HCT116 (cell line): ENCODE results near the gene CLEC3B. TPM values are rescaled to one million over a fixed set of nuclear protein-coding genes. Genes with fewer than 3 reads are reported as not detected.

Experiments
- ATAC-seq: fragments of 200-7000 bp; cut with Tn5 transposase; 2 replicates; pipeline ENCODE4 v1.9.1; 2020; ENCODE audit warnings: mild to moderate bottlenecking, moderate library complexity
- BruUV-seq: library from RNA; stranded (reverse); fragments of 400-500 nt; replicated peaks from 2 replicates; lab custom pipeline; 2021; lab: Mats Ljungman, UMichigan
- CTCF ChIA-PET: fragments of 300-600 bp; sonication (Branson Sonifier 250); formaldehyde crosslinking; loops from one replicate; lab custom pipeline; 2021; ENCODE audit warnings: antibody characterized with exemption; lab: Charles Lee
- POLR2A ChIA-PET: fragments of 300-600, 350-600 bp; sonication (Branson Sonifier 250); formaldehyde crosslinking; loops from one replicate; lab custom pipeline; 2021; ENCODE audit warnings: antibody characterized with exemption; lab: Charles Lee
- RAD21 ChIA-PET, 2 experiments: fragments of 300-600 bp; sonication (Branson Sonifier 250); formaldehyde crosslinking; loops; one replicate each; lab custom pipeline; 2023; ENCODE audit warnings: low total read pairs in 2 of 2; ENCODE audit not compliant: uncharacterized antibody in 2 of 2, unreplicated experiment in 2 of 2, low non-redundant PET in 1 of 2; lab: Charles Lee
- DNase-seq: peaks from one replicate; pipeline ENCODE4 v3.0.0-alpha.2; 2010; ENCODE audit warnings: low read depth, low spot score
- H2AFZ ChIP-seq: fragments of 200-600 bp; shearing (Covaris generic), sonication (generic); 2 replicates; pipeline ENCODE4 v1.6.1; 2017; ENCODE audit warnings: low read depth, mixed run types, mixed read lengths, antibody characterized with exemption, low read length; ENCODE audit not compliant: poor library complexity, severe bottlenecking
- H3K27ac ChIP-seq: 2 replicates; pipeline ENCODE4 v1.5.1; 2012; ENCODE audit warnings: low read depth, low read length
- H3K27me3 ChIP-seq: fragments of 200-600 bp; sonication (generic); 2 replicates; pipeline ENCODE4 v1.6.1; 2016; ENCODE audit warnings: mixed run types, low read length, mixed read lengths; ENCODE audit not compliant: insufficient read depth
- H3K36me3 ChIP-seq, 2 experiments: fragments of 200-500 bp in 1 of 2; fragments of 200-600 bp in 1 of 2; sonication (Bioruptor generic) in 1 of 2; sonication (generic) in 1 of 2; 2 replicates each; pipeline versions ENCODE4 v1.5.1 to v1.6.1; 2014 to 2016; ENCODE audit warnings: low read length in 2 of 2, inconsistent platforms in 1 of 2, mixed read lengths in 1 of 2, mixed run types in 1 of 2; ENCODE audit not compliant: insufficient read depth in 2 of 2, control insufficient read depth in 1 of 2
- H3K4me1 ChIP-seq, 2 experiments: fragments of 200-600 bp in 1 of 2; sonication (generic) in 1 of 2; 2 replicates each; pipeline versions ENCODE4 v1.5.1 to v1.6.1; 2012 to 2017; ENCODE audit warnings: low read length in 2 of 2, inconsistent platforms in 1 of 2, mild to moderate bottlenecking in 1 of 2, mixed read lengths in 1 of 2, mixed run types in 1 of 2, moderate library complexity in 1 of 2; ENCODE audit not compliant: insufficient read depth in 2 of 2, control insufficient read depth in 1 of 2
- H3K4me2 ChIP-seq: fragments of 200-600 bp; sonication (generic); 2 replicates; pipeline ENCODE4 v1.6.1; 2017; ENCODE audit warnings: mixed run types, low read length, mixed read lengths
- H3K4me3 ChIP-seq, 2 experiments: fragments of 200-600 bp in 1 of 2; sonication (generic) in 1 of 2; replicated peaks in 1 of 2; 2 replicates each; pipeline ENCODE4 v1.5.1; 2011 to 2016; ENCODE audit warnings: low read length in 2 of 2, control low read depth in 1 of 2, low read depth in 1 of 2, mild to moderate bottlenecking in 1 of 2, mixed read lengths in 1 of 2, mixed run types in 1 of 2
- H3K79me2 ChIP-seq: fragments of 200-600 bp; sonication (generic); 2 replicates; pipeline ENCODE4 v1.6.1; 2017; ENCODE audit warnings: mild to moderate bottlenecking, mixed run types, low read length, moderate library complexity, mixed read lengths; ENCODE audit not compliant: insufficient read depth
- H3K9ac ChIP-seq: fragments of 200-600 bp; sonication (generic); 2 replicates; pipeline ENCODE4 v1.6.1; 2016; ENCODE audit warnings: low read length, mixed read lengths
- H3K9me2 ChIP-seq: fragments of 200-600 bp; sonication (generic), shearing (Covaris generic); 2 replicates; pipeline ENCODE4 v1.6.1; 2017; ENCODE audit warnings: mixed run types, mild to moderate bottlenecking, moderate library complexity; ENCODE audit not compliant: insufficient read depth
- H3K9me3 ChIP-seq, 2 experiments: fragments of 200-500 bp in 1 of 2; fragments of 200-600 bp in 1 of 2; sonication (Bioruptor generic) in 1 of 2; sonication (generic) in 1 of 2; 2 replicates each; pipeline ENCODE4 v1.6.1; 2014 to 2017; ENCODE audit warnings: low read length in 2 of 2, mixed read lengths in 2 of 2, inconsistent platforms in 1 of 2, low read depth in 1 of 2, mild to moderate bottlenecking in 1 of 2, mixed run types in 1 of 2, moderate library complexity in 1 of 2; ENCODE audit not compliant: control insufficient read depth in 1 of 2, insufficient read depth in 1 of 2
- H4K20me1 ChIP-seq: fragments of 200-600 bp; sonication (generic), shearing (Covaris generic); 2 replicates; pipeline ENCODE4 v1.6.1; 2017; ENCODE audit warnings: mixed run types, mild to moderate bottlenecking, moderate library complexity; ENCODE audit not compliant: insufficient read depth
- CBX3 ChIP-seq: IDR thresholded peaks from 2 replicates; pipeline ENCODE4 v1.6.1; 2012; ENCODE audit warnings: low read depth
- EGR1 ChIP-seq: IDR thresholded peaks from 2 replicates; pipeline ENCODE4 v1.6.1; 2012; ENCODE audit warnings: low read depth
- ELF1 ChIP-seq: IDR thresholded peaks from 2 replicates; pipeline ENCODE4 v1.6.1; 2012; ENCODE audit warnings: low read depth, borderline replicate concordance
- EZH2 ChIP-seq: fragments of 200-600 bp; sonication (generic); IDR thresholded peaks from 2 replicates; pipeline ENCODE4 v1.6.1; 2017; ENCODE audit warnings: antibody characterized with exemption, mixed run types
- FOSL1 ChIP-seq: IDR thresholded peaks from 2 replicates; pipeline ENCODE4 v1.6.1; 2012; ENCODE audit warnings: low read depth
- JUND ChIP-seq: IDR thresholded peaks from 2 replicates; pipeline ENCODE4 v1.6.1; 2012
- MAX ChIP-seq: IDR thresholded peaks from 2 replicates; pipeline ENCODE4 v1.6.1; 2012
- POLR2A ChIP-seq: IDR thresholded peaks from 2 replicates; pipeline ENCODE4 v1.7.0; 2011; ENCODE audit warnings: borderline replicate concordance; ENCODE audit not compliant: insufficient read depth, insufficient read length; ENCODE audit errors: extremely low read depth
- POLR2AphosphoS5 ChIP-seq: IDR thresholded peaks from 2 replicates; pipeline ENCODE4 v1.6.1; 2011; ENCODE audit warnings: mild to moderate bottlenecking, low read depth, low read length, moderate library complexity
- SP1 ChIP-seq: IDR thresholded peaks from 2 replicates; pipeline ENCODE4 v1.6.1; 2012; ENCODE audit warnings: low read depth
- SRF ChIP-seq: IDR thresholded peaks from 2 replicates; pipeline ENCODE4 v1.6.1; 2012; ENCODE audit warnings: low read depth
- TCF7L2 ChIP-seq: IDR thresholded peaks from 2 replicates; pipeline ENCODE4 v1.7.0; 2011; ENCODE audit warnings: borderline replicate concordance, inconsistent platforms; ENCODE audit not compliant: insufficient read depth, insufficient read length; ENCODE audit errors: extremely low read depth
- YY1 ChIP-seq: IDR thresholded peaks from 2 replicates; pipeline ENCODE4 v1.6.1; 2011; ENCODE audit warnings: low read length, low read depth, moderate library complexity, mild to moderate bottlenecking; ENCODE audit not compliant: insufficient replicate concordance; ENCODE audit errors: extremely low read depth
- ZFX ChIP-seq: fragments of 450-650 bp; IDR thresholded peaks from 2 replicates; pipeline ENCODE4 v1.6.1; 2017
- ZNF274 ChIP-seq: fragments of 200-500 bp; sonication (Bioruptor generic); IDR thresholded peaks from 2 replicates; pipeline ENCODE4 v1.6.1; 2014; ENCODE audit warnings: mild to moderate bottlenecking, low read depth, low read length, inconsistent platforms
- intact Hi-C: fragments of 100-400 bp; cut with micrococcal nuclease; formaldehyde crosslinking; loops from 2 replicates; pipeline ENCODE4 v1.10.0; 2022
- total RNA-seq: library from RNA; stranded (reverse); gene quantifications from one replicate; pipeline ENCODE4 v1.2.1, GENCODE V29; 2021; ENCODE audit not compliant: unreplicated experiment
- TF ChIP-seq, protein P1 (sequence below): IDR thresholded peaks from 2 replicates; pipeline ENCODE4 v1.6.1; 2012
- TF ChIP-seq, protein P2 (sequence below): IDR thresholded peaks from 2 replicates; pipeline ENCODE4 v1.6.1; 2011; ENCODE audit warnings: mild to moderate bottlenecking, low read length, moderate library complexity; ENCODE audit not compliant: insufficient replicate concordance; ENCODE audit errors: extremely low read depth
- TF ChIP-seq, protein P3 (sequence below): IDR thresholded peaks from 2 replicates; pipeline ENCODE4 v1.6.1; 2012; ENCODE audit warnings: low read depth

CLEC3B gene
- total RNA-seq, 1 experiment from 2014 or later: 0.57 TPM

DNA sequence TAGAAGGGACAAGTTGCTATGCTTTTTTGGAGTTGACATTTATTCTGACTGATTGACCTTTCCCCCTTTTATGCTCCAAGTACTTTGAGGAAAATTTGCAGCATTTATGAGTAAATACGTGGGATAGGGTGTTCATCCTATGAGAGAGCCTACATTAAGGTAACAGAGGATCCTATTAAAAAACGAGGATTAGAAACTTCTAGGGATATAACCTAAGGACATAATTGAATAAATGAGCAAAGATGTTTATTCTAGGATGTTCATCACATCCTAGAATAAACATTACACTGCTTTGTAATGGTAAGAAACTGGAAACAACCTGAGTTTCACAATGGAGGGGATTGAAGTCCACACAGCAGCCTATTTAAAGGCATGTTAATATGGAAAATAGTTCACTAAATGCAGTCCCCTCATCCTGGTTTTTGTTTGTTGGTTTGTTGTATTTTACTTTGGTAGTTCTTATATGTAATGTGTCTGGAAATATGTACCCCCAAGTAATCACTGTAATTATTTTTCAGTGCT lies 23.9 kb upstream of the CLEC3B start:
- H2AFZ ChIP-seq: no peak overlapping the region
- ATAC-seq (no peak), DNase-seq (no peak)
- ChIA-PET RAD21 (no interaction called here), POLR2A (no interaction called here), CTCF (no interaction called here)
- no peak overlapping the region for H3K9ac ChIP-seq
- H3K4me2 ChIP-seq: no peak overlapping the region
- intact Hi-C loops: no loop called here
- H3K4me1 ChIP-seq: no peaks in the 10 kb centered on the region
- H3K27ac ChIP-seq: no peak overlapping the region
- TF ChIP-seq, protein P1, sequence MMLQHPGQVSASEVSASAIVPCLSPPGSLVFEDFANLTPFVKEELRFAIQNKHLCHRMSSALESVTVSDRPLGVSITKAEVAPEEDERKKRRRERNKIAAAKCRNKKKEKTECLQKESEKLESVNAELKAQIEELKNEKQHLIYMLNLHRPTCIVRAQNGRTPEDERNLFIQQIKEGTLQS: no peak
- TF ChIP-seq SP1 (no peak), EGR1 (no peak), JUND (no peak), YY1 (no peak), ZNF274 (no peak), MAX (no peak), SRF (no peak), CBX3 (no peak), ELF1 (no peak), ZFX (no peak), POLR2AphosphoS5 (no peak), TCF7L2 (no peak), EZH2 (no peak), POLR2A (no peak), FOSL1 (no peak)
- TF ChIP-seq, protein P2, sequence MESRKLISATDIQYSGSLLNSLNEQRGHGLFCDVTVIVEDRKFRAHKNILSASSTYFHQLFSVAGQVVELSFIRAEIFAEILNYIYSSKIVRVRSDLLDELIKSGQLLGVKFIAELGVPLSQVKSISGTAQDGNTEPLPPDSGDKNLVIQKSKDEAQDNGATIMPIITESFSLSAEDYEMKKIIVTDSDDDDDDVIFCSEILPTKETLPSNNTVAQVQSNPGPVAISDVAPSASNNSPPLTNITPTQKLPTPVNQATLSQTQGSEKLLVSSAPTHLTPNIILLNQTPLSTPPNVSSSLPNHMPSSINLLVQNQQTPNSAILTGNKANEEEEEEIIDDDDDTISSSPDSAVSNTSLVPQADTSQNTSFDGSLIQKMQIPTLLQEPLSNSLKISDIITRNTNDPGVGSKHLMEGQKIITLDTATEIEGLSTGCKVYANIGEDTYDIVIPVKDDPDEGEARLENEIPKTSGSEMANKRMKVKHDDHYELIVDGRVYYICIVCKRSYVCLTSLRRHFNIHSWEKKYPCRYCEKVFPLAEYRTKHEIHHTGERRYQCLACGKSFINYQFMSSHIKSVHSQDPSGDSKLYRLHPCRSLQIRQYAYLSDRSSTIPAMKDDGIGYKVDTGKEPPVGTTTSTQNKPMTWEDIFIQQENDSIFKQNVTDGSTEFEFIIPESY: no peak
- TF ChIP-seq, protein P3, sequence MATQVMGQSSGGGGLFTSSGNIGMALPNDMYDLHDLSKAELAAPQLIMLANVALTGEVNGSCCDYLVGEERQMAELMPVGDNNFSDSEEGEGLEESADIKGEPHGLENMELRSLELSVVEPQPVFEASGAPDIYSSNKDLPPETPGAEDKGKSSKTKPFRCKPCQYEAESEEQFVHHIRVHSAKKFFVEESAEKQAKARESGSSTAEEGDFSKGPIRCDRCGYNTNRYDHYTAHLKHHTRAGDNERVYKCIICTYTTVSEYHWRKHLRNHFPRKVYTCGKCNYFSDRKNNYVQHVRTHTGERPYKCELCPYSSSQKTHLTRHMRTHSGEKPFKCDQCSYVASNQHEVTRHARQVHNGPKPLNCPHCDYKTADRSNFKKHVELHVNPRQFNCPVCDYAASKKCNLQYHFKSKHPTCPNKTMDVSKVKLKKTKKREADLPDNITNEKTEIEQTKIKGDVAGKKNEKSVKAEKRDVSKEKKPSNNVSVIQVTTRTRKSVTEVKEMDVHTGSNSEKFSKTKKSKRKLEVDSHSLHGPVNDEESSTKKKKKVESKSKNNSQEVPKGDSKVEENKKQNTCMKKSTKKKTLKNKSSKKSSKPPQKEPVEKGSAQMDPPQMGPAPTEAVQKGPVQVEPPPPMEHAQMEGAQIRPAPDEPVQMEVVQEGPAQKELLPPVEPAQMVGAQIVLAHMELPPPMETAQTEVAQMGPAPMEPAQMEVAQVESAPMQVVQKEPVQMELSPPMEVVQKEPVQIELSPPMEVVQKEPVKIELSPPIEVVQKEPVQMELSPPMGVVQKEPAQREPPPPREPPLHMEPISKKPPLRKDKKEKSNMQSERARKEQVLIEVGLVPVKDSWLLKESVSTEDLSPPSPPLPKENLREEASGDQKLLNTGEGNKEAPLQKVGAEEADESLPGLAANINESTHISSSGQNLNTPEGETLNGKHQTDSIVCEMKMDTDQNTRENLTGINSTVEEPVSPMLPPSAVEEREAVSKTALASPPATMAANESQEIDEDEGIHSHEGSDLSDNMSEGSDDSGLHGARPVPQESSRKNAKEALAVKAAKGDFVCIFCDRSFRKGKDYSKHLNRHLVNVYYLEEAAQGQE: no peak
- no peaks in the 10 kb centered on the region for H3K9me3 ChIP-seq
- peaks cover 27 to 51% of the 10 kb centered on the region in 2 experiments; a peak in 3 of 4 replicates for H3K36me3 ChIP-seq
- no peak overlapping the region for H3K4me3 ChIP-seq
- H3K79me2 ChIP-seq: peaks cover 4% of the 10 kb centered on the region
- no TSS peak for BruUV-seq
- H4K20me1 ChIP-seq: no peaks in the 10 kb centered on the region
- no peaks in the 10 kb centered on the region for H3K27me3 ChIP-seq
- H3K9me2 ChIP-seq: no peaks in the 10 kb centered on the region
